Measurements from ENCODE around the gene ZC3H8.
A peak's percentile ranks its signal among the peaks of the same experiment; 100 is the strongest.
"Not testable (repeated sequence)": the region's sequence is repeated elsewhere in the genome, so short reads cannot be mapped to it uniquely, and the experiment has no call there.

The ZC3H8 gene

GRCh38 chr2:112254466-112255240, at the start of gene ZC3H8:
Gene ZC3H8, minus strand, starts transcription at chr2:112255042. Its CDS starts 61 bp downstream, at chr2:112254981.
- peak; percentile 81 for DNase-seq (ENCODE audit: low read depth)

- DNase-seq (ENCODE audit: low read depth) = no peak
Observed at GRCh38 chr2:112304298-112304941, 49.6 kb upstream of the ZC3H8 start.

- DNase-seq (ENCODE audit: low read depth) = no peak
Observed at GRCh38 chr2:112301973-112302372, 47.1 kb upstream of the ZC3H8 start.

GRCh38 chr2:112301171-112301584, 46.3 kb upstream of the ZC3H8 start:
- no peak for DNase-seq (ENCODE audit: low read depth)

GRCh38 chr2:112296407-112296806, 41.6 kb upstream of the ZC3H8 start:
- DNase-seq (ENCODE audit: low read depth) = no peak

GRCh38 chr2:112295407-112296078, 40.7 kb upstream of the ZC3H8 start:
- DNase-seq (ENCODE audit: low read depth) = no peak

- no peak for DNase-seq (ENCODE audit: low read depth)
Observed at GRCh38 chr2:112293636-112294401, 39.0 kb upstream of the ZC3H8 start.

GRCh38 chr2:112290648-112291047, 35.8 kb upstream of the ZC3H8 start:
- DNase-seq (ENCODE audit: low read depth) = no peak

GRCh38 chr2:112290088-112290487, 35.2 kb upstream of the ZC3H8 start:
- no peak for DNase-seq (ENCODE audit: low read depth)

GRCh38 chr2:112283535-112283934, 28.7 kb upstream of the ZC3H8 start:
- not testable (repeated sequence) for DNase-seq (ENCODE audit: low read depth)

- not testable (repeated sequence) for DNase-seq (ENCODE audit: low read depth)
Observed at GRCh38 chr2:112282066-112282465, 27.2 kb upstream of the ZC3H8 start.

- no peak for DNase-seq (ENCODE audit: low read depth)
Observed at GRCh38 chr2:112277596-112278220, 22.9 kb upstream of the ZC3H8 start.

- DNase-seq (ENCODE audit: low read depth) = no peak
Observed at GRCh38 chr2:112276954-112277353, 22.1 kb upstream of the ZC3H8 start.

GRCh38 chr2:112275887-112276773, 21.3 kb upstream of the ZC3H8 start:
- DNase-seq (ENCODE audit: low read depth) = peak; percentile 82

- DNase-seq (ENCODE audit: low read depth) = peak; percentile 99
Observed at GRCh38 chr2:112275311-112275886, 20.6 kb upstream of the ZC3H8 start, which contains the start of gene ZC3H6. Gene ZC3H6, plus strand, starts transcription at chr2:112275597. Its CDS starts 398 bp downstream, at chr2:112275995.

- no peak for DNase-seq (ENCODE audit: low read depth)
Observed at GRCh38 chr2:112273349-112273748, 18.5 kb upstream of the ZC3H8 start.

- no peak for DNase-seq (ENCODE audit: low read depth)
Observed at GRCh38 chr2:112272669-112273068, 17.8 kb upstream of the ZC3H8 start.

GRCh38 chr2:112268547-112268946, 13.7 kb upstream of the ZC3H8 start:
- DNase-seq (ENCODE audit: low read depth) = no peak

GRCh38 chr2:112262876-112263275, 8.0 kb upstream of the ZC3H8 start:
- DNase-seq (ENCODE audit: low read depth) = no peak

GRCh38 chr2:112260295-112260625, 5.4 kb upstream of the ZC3H8 start:
- no peak for DNase-seq (ENCODE audit: low read depth)

Measured in fibroblast of gingiva (primary cell).